Measurements from ENCODE around the gene MTA2. TPM values are rescaled to one million over a fixed set of nuclear protein-coding genes. Genes with fewer than 3 reads are reported as not detected.

Gene MTA2
- total and polyA plus RNA-seq, 2 donors (not counting 1 experiment from before 2014, with no cell fraction given), result 37.2 to 139 TPM

DNA sequence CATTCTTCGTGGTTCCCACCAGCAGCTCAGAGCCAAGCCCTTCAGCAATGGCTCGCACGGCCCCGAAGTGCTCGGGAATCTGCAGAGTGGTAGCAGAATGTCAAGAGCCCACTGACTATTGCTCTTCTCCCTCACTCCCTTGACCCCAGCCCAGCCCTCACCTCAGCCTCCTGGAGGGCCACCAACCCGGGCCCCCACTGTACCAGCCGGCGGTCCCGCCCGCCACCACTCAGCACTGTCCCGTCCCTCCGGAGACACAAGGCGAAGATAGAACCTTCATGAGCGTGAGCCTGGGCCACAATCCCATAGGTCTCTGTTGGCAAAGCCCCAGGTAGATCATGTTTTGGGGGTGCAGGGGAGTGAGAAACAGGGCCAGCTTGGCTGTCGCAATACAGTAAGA lies 4.2 kb upstream of the MTA2 start:
- no peak overlapping the region for H3K4me3 Mint-ChIP-seq
- Histone ChIP-seq H3K4me2 (replicated peaks; ENCODE audit: low read depth, low read length, poor library complexity, severe bottlenecking) (no peak overlapping the region), H2AFZ (ENCODE audit: insufficient read depth, low read depth, low read length, poor library complexity, severe bottlenecking) (no peak overlapping the region), H3K4me1 (ENCODE audit: control insufficient read depth in 2 of 2, insufficient read depth in 2 of 2, low read length in 2 of 2) (peaks cover 1 to 26% of the 10 kb centered on the region in 2 donors), H3K27me3 (replicated peaks in 1 of 4; ENCODE audit: control extremely low read depth in 1 of 4, control insufficient read depth in 3 of 4, insufficient read depth in 4 of 4, low read length in 3 of 4) (no peaks in the 10 kb centered on the region), H3K9ac (ENCODE audit: low read length) (no peak overlapping the region), H3K36me3 (replicated peaks in 1 of 2; ENCODE audit: control extremely low read depth in 1 of 2, control insufficient read depth in 1 of 2, extremely low read depth in 1 of 2, insufficient read depth in 2 of 2, low read length in 1 of 2) (peaks cover 0 to 46% of the 10 kb centered on the region in 2 experiments), H4K20me1 (ENCODE audit: control insufficient read depth, insufficient read depth, low read length, poor library complexity, severe bottlenecking) (no peaks in the 10 kb centered on the region), H3K9me3 (ENCODE audit: control extremely low read depth in 1 of 3, control insufficient read depth in 2 of 3, insufficient read depth in 1 of 3, low read length in 2 of 3) (no peaks in the 10 kb centered on the region), H3K79me2 (ENCODE audit: control insufficient read depth, insufficient read depth, low read length) (peaks cover 63% of the 10 kb centered on the region), H3K27ac (ENCODE audit: low read length in 2 of 2) (no peak overlapping the region), H3K4me3 (ENCODE audit: control extremely low read depth in 1 of 5, extremely low read depth in 1 of 5, insufficient read depth in 1 of 5, low read depth in 2 of 5, low read length in 4 of 5) (no peak overlapping the region)
- intact Hi-C loops (cut with micrococcal nuclease), result no loop called here
- no peaks in the 10 kb centered on the region for H3K9me3 Mint-ChIP-seq (ENCODE audit: insufficient read depth)
- DNase-seq (no peak), ATAC-seq (ENCODE audit: low read depth) (no peak)
- ChIA-PET CTCF (interaction anchor here (0.5 kb wide), 1 partner anchor 157 kb away, joined by 3 read pairs; no protein-coding TSS in a partner anchor), POLR2A (interaction anchor here (0.7 kb wide), 1 partner anchor 104 kb away, joined by 11 read pairs; no protein-coding TSS in a partner anchor)
- no peak overlapping the region for H3K27ac Mint-ChIP-seq
- no peak for TF ChIP-seq EZH2 (IDR thresholded peaks at IDR 0.05; ENCODE audit: borderline replicate concordance, insufficient read depth, low read depth, low read length, poor library complexity, severe bottlenecking)
- no peak for TF ChIP-seq CTCF (IDR thresholded peaks at IDR 0.05)
- 98% methylated on average over 13 of the region's 15 CpGs for WGBS (ENCODE audit: insufficient coverage)
- peaks cover 33% of the 10 kb centered on the region for H3K4me1 Mint-ChIP-seq
- H3K27me3 Mint-ChIP-seq, result no peaks in the 10 kb centered on the region

DNA sequence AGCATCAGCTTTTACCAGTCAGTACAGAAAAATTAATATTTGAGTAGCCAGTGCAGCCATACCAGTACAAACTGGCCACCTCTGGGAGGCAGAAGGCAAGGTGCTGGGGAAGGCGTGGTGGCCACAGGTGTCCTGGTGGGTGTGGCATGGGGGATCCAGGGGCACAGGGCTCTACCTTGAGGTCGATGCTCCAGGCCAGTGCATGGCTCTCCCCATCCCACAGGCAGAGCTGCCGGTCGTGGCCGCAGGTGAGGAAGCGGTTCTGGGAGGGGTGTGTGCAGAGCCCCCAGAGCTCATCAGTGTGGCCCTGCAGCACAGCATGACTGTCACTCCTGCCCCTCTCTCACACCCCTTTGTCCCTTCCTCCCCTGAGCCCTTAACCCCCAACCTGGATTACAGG lies 3.8 kb upstream of the MTA2 start:
- Mint-ChIP-seq H3K27me3 (no peaks in the 10 kb centered on the region), H3K4me3 (no peak overlapping the region), H3K27ac (no peak overlapping the region), H3K9me3 (ENCODE audit: insufficient read depth) (no peaks in the 10 kb centered on the region), H3K4me1 (peaks cover 34% of the 10 kb centered on the region)
- intact Hi-C loops (cut with micrococcal nuclease), result no loop called here
- H2AFZ ChIP-seq (ENCODE audit: insufficient read depth, low read depth, low read length, poor library complexity, severe bottlenecking), result no peak overlapping the region
- peaks cover 0 to 47% of the 10 kb centered on the region in 2 experiments for H3K36me3 ChIP-seq (replicated peaks in 1 of 2; ENCODE audit: control extremely low read depth in 1 of 2, control insufficient read depth in 1 of 2, extremely low read depth in 1 of 2, insufficient read depth in 2 of 2, low read length in 1 of 2)
- ATAC-seq (ENCODE audit: low read depth) (no peak), DNase-seq (no peak)
- CTCF ChIA-PET, result no interaction called here
- no peak overlapping the region for H3K4me3 ChIP-seq (ENCODE audit: control extremely low read depth in 1 of 5, extremely low read depth in 1 of 5, insufficient read depth in 1 of 5, low read depth in 2 of 5, low read length in 4 of 5)
- TF ChIP-seq EZH2 (IDR thresholded peaks at IDR 0.05; ENCODE audit: borderline replicate concordance, insufficient read depth, low read depth, low read length, poor library complexity, severe bottlenecking), result no peak
- TF ChIP-seq CTCF (IDR thresholded peaks at IDR 0.05), result no peak
- H3K27ac ChIP-seq (ENCODE audit: low read length in 2 of 2), result no peak overlapping the region
- 100% methylated on average over 1 of the region's 6 CpGs for WGBS (ENCODE audit: insufficient coverage)
- no peaks in the 10 kb centered on the region for H3K27me3 ChIP-seq (replicated peaks in 1 of 4; ENCODE audit: control extremely low read depth in 1 of 4, control insufficient read depth in 3 of 4, insufficient read depth in 4 of 4, low read length in 3 of 4)
- no peaks in the 10 kb centered on the region for H3K9me3 ChIP-seq (ENCODE audit: control extremely low read depth in 1 of 3, control insufficient read depth in 2 of 3, insufficient read depth in 1 of 3, low read length in 2 of 3)
- H3K79me2 ChIP-seq (ENCODE audit: control insufficient read depth, insufficient read depth, low read length), result peaks cover 63% of the 10 kb centered on the region
- H3K4me2 ChIP-seq (replicated peaks; ENCODE audit: low read depth, low read length, poor library complexity, severe bottlenecking), result no peak overlapping the region
- peaks cover 4% of the 10 kb centered on the region for H4K20me1 ChIP-seq (ENCODE audit: control insufficient read depth, insufficient read depth, low read length, poor library complexity, severe bottlenecking)
- no peak overlapping the region for H3K9ac ChIP-seq (ENCODE audit: low read length)
- H3K4me1 ChIP-seq (ENCODE audit: control insufficient read depth in 2 of 2, insufficient read depth in 2 of 2, low read length in 2 of 2), result peaks cover 1 to 26% of the 10 kb centered on the region in 2 donors
- POLR2A ChIA-PET, result no interaction called here

Measured in B cell (primary cell).